ENCODE data around the gene ALG9.
"Not testable (repeated sequence)": the region's sequence is repeated elsewhere in the genome, so short reads cannot be mapped to it uniquely, and the experiment has no call there.

The ALG9 gene, protein sequence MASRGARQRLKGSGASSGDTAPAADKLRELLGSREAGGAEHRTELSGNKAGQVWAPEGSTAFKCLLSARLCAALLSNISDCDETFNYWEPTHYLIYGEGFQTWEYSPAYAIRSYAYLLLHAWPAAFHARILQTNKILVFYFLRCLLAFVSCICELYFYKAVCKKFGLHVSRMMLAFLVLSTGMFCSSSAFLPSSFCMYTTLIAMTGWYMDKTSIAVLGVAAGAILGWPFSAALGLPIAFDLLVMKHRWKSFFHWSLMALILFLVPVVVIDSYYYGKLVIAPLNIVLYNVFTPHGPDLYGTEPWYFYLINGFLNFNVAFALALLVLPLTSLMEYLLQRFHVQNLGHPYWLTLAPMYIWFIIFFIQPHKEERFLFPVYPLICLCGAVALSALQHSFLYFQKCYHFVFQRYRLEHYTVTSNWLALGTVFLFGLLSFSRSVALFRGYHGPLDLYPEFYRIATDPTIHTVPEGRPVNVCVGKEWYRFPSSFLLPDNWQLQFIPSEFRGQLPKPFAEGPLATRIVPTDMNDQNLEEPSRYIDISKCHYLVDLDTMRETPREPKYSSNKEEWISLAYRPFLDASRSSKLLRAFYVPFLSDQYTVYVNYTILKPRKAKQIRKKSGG

DNA sequence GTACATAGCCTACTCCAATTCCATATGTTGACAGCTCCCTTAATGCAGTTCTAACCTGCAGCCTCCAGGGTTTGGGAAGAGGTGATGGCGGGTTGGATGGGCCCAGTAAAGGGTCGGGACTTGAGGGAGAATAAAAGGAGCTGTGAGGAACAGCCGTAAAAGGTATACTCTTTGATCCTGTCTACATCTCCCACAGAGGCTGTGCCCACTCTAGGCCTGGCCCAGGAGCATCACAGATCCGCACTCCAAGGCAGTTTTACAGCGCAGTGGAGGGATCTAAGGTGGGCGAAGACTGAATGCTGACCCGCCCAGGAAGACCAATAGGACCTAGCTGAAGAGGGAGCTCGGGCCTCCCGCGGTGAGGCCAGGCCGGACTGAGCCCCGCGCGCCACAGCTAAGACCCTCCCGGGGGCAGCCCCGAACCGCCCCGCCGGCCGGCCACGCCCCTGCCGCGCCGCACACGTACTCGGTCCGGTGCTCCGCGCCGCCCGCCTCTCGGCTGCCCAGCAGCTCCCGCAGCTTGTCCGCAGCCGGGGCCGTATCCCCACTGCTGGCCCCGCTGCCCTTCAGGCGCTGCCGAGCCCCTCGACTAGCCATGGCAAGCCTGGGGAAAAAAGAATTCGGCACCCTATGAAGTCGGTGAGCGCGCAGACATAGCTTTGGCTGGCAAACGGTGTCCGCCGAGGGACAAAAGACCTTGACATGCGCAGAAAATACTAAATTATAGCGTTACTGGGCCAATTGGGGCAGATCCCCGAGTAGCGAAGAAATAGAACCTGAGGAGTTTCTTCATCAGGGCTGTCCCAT, at the start of gene ALG9:
Gene ALG9, minus strand, starts transcription at position 696 of the 807 bp plus-strand sequence. Its CDS starts 99 bp downstream, at position 597.
- DNase-seq = peak; percentile 79

DNA sequence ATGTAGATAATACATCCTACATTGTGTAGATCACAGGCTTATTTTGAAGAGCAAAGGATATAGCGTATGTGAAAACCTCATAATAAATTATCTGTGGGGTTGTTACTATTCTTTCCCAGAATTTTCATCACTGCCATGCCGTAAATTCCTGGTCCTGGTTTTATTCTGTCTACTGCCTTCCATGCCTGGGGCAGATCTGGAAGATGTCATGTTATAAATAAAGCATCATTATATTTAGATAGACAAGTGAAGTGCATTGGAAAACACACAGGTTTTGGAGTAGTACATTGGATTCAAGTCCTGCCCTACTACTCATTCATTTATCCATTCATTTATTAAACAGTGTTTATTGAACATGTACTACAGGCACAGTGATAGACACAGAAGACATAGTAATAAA, 49.5 kb upstream of the ALG9 start:
- no peak for DNase-seq

DNA sequence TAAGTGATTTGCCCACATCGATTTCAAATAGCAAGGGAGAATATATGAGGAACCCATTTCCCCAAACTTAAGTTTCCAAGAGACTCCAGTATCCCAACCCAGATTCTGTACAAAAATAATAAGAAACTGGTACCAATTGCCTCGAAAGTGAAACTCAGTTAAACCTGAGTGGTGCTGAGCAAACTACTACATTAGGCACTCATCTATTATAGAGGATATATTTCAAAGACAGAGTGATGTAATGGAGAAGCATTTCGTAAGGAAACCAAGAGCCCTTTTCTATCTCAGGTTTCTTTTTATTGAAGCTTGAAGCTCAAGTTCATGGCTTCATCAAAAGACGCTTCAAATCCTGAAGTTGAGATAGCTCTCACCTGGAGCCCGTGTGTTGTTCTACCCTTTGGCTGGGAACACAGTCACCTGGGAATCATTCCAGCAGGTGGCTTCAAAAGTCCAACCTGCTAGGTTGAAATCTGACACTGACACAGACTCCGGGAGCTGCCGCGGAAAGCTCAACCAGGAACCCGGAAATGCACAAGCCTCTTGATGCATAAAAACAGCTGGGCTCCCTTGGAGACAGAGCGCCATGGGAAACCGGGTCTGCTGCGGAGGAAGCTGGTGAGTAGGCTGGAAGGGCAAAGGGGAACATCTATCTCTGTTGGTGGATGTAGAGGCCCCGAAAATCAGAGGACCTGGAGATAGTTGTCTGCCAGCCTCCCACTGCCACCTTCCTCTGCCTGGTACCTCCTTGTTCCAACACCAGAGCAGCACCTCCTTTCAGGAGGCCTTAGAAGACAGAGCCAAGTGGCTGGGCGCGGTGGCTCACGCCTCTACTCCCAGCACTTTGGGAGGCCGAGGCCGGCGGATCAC, 47.2 kb upstream of the ALG9 start, which contains the start of gene C11orf52:
Gene C11orf52, plus strand, starts transcription at position 524 of the 867 bp plus-strand sequence. Its CDS starts 60 bp downstream, at position 584.
- peak; percentile 7 for DNase-seq

DNA sequence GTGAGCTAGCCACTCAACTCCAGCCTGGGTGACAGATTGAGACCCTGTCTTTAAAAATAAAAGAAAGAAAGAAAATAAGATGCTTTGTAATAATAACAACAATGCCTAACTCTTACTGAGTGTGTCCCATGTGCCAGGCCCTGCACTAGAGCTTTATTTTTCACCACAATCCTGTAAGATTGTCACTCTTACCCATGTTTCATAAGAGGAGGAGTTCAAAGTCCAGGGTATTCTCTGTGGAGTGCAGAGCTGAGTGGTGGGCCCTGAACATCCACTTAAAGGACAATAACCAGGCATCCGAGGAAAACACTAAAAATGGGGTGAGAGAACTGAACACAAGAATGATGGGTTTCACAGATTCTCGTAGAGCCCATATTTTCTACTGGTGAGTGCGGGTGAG, 46.4 kb upstream of the ALG9 start:
- no peak for DNase-seq

DNA sequence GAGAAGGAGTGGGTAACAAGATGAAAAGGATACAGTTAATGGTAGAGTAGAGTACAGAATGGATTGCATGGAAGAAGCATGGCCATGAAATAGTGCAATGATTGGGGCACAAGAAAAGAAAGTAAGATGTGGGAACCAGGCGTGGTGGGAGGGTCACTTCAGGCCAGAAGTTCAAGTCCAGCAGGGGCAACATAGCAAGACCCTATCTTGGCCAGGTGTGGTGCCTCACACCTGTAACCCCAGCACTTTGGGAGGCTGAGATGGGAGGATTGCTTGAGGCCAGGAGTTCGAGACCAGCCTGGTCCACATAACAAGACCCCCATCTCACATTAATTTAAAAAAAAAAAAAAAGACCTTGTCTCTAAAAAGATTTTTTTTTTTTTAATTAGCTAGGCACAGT, 45.9 kb upstream of the ALG9 start:
- DNase-seq = no peak

DNA sequence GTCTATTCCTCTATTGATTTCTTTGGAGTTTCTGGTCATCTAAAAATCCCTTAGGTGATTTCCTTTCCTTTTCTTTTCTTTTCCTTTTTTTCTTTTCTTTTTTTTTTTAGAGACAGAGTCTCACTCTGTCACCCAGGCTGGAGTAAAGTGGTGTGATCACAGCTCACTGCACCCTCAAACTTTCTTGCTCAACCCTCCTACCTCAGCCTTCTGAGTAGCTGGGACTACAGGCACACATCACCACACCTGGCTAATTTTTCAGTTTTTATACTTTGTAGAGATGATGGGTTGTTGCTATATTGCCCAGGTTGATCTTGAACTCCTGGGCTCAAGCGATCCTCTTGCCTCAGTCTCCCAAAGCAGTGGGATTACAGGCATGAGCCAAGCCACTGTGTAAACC, 45.4 kb upstream of the ALG9 start:
- no peak for DNase-seq

DNA sequence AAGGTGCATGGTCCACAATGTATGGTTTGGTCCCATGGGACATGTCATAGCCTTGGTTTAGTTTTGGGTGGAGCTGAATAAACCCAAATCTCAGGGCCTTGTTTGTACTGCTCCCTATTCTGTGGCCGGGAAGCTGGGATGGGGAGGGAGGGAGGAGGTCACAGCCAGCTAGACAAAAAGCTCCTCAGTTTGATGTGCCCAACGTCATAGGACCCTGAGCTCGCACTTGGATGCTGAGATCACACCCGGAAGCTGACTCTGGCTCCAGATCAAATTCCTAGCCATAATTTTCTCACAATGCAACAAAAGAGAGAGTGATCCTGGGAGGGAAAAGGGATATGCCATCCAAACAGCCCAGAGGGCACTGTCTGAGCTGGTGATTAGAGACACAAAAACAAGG, 42.6 kb upstream of the ALG9 start:
- DNase-seq = no peak

DNA sequence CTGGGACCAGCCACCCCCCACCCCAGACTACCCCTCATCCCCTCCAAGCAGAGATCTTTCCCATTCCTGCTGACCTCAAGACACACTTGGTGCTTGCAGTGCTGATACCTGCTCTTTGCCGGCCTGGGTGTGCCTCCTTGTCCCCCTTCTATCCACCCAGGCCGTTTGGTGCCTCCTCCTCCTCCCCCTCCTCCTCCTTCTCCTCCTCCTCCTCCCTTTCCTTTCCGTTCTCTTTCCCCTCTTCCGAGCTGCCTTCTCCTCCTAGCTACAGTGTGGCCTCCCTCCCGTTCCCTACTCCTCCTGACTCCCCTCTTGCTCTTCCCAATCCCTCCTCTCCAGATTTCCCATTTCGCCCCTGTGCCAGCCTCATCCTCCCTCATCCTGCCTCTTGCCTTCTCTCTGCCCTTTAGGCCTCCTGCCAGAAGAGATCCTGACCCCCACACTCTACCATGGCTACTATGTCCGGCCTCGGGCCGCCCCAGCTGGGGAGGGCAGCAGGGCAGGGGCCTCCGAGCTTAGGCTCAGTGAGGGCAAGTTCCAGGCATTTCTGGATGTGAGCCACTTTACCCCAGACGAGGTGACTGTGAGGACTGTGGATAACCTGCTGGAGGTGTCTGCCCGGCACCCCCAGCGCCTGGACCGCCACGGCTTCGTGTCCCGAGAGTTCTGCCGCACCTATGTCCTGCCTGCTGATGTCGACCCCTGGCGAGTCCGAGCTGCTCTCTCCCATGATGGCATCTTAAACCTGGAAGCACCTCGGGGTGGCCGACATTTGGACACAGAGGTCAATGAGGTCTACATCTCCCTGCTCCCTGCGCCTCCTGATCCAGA, 41.9 kb upstream of the ALG9 start:
- DNase-seq = no peak

DNA sequence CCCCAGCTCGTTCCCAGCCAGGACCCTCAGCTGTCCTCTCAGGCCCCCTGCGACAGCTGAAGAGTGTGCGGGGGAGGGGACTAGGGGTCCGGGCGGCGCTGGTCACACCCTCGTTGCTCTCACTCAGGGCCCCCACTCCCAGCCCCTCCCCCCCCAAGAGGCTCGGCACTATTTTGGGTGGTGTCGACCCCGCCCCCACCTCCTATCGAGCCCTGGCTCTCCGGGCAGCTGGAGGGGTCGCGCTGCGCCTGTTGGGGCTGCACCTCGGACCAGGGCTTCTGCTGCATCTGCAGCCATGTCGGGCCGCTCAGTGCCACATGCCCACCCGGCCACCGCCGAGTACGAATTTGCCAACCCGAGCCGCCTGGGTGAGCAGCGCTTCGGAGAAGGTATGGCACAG, 41.2 kb upstream of the ALG9 start, which contains the start of gene HSPB2:
Gene HSPB2, plus strand, starts transcription at position 200 of the 400 bp plus-strand sequence. Its CDS starts 96 bp downstream, at position 296.
- no peak for DNase-seq

DNA sequence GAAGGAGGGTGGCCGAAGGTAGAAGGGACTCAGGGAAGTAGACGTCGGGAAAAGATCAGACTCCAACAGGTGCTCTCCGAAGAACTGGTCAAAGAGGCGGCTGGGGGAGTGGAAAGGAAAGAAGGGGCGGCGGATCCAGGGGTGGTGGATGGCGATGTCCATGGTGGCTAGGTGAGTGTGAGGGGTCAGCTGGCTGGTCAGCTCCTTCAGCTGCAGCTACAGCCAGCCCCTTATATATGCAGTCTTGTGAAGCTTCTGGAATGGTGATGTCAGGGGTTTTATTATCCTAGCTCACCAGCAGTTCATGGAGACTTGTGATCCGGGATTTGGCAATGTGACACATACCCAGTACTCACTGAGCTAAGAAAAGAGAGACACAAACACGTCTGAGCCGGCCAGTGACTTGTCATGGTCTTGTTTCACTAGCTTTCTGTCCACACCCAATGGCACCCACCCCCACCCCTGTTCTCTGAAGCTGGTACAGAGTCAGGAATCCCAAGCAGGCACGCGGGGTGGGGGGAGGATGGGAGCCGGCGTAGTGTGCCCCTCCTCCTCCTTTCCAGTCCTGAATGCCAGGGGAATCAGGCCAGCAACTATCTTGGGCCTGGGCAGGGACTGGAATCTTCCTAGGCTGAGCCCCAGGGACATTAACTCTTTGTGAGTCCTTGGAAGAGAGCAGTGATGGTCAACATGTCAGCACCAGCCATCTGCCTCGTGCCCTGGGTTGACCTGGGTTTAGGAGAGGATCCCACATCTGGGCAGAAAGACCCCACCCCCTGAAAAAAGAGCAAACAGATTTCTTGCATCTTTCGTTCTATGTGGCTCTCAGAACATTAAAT, 40.4 kb upstream of the ALG9 start, which contains the start of gene CRYAB:
Gene CRYAB, minus strand, starts transcription at position 208 of the 839 bp plus-strand sequence. Its CDS starts 46 bp downstream, at position 162.
- peak; percentile 8 for DNase-seq

DNA sequence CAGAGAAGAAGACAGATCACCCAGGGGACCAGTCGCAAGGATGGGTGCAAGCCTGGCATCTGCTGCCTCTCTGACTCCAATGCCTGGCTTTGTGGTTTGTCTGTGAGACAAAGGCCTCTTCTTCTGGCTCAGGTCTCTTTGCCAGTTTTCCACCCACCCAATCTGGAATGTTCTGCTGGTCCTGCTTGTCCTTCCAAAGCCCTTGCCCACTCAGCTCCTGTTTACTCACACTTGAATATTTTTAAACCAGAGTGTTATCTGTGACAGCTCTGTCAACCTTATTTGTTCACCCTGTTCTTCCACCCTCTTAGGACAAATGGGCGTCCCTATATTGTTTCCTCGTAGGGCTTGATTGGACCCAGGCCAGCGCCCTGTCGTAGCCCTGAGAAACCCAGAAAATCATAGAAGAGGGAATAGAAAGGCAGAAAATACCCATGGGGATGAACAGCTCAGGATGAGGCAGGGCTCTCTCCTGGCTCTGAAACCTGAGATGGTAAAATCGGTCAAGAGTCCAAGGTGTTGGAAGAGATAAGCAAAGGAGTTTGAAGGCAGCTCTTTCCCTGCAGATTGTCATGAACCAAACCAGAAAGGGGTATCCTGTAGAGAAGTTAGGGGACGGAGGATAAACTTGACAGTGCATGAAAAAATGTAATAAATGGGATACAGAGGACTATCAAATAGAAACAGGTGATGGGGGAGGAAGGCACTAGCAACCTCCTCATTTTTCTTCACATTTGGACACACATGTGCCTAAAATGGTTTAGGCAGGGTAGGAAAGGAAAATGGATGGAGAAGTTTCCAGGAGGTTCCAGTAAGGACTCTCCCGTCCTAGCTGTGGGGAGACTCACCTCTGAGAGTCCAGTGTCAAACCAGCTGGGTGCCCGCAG, 39.5 kb upstream of the ALG9 start:
- no peak for DNase-seq

DNA sequence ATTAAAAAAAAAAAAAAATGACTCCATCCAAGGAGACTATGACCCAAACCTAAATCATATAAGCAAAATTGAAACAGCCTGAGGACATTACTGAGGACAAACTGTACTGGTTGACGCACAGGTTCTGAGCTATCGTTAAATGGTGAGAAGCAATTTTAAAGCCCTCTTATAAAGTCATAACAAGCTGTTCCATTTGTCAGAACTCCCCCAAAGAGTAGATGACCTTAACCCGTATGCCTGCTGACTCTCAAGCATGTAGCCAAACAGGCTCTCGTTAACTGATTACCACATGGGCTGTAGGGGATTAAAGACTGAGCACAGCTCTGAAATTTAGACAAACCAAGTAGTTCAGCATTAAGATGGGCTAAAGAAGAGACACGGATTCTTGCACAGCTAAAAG, 38.0 kb upstream of the ALG9 start:
- DNase-seq = peak; percentile 59

DNA sequence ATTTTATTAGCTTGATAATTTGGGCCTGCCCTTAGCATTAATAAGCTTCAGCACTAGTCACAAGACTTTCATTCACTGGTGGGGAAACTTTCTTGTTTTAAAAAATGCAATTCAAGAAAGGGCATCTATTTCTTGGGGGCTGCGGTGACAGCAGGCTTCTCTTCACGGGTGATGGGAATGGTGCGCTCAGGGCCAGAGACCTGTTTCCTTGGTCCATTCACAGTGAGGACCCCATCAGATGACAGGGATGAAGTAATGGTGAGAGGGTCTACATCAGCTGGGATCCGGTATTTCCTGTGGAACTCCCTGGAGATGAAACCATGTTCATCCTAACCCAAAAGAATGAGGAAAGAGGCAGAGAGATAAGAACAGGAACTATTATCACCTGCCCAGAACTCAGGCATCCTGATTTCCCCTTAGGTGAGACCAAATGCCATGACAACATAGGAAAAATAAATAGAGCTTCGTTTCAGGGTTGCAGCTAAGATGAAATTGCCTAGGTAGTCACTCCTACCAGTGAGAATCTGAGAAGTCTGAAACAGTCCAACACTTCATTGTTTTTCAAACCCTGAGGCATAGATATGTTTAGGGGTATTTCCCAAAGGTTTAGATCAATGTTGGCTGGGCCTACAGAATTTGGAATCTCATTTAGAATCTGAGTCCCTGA, 37.4 kb upstream of the ALG9 start:
- no peak for DNase-seq

DNA sequence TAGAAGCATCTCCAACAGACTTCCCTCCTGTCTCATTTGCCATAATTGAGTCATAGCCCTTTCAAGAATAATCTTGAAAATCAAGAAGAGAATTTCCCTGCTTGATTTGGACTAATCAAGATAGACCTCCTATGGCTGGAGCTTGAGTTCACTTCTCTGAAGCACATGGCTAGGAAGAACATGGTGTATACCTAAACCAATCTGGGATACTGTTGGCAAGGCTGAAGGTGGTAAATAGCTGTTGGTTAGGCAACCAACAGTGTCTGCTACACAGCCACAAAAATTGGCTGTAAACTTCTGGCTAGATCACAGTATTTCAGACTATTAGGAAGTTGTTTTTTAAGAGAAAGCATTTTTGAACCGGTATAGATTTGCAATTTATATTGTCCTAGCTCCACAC, 35.3 kb upstream of the ALG9 start:
- DNase-seq = no peak

DNA sequence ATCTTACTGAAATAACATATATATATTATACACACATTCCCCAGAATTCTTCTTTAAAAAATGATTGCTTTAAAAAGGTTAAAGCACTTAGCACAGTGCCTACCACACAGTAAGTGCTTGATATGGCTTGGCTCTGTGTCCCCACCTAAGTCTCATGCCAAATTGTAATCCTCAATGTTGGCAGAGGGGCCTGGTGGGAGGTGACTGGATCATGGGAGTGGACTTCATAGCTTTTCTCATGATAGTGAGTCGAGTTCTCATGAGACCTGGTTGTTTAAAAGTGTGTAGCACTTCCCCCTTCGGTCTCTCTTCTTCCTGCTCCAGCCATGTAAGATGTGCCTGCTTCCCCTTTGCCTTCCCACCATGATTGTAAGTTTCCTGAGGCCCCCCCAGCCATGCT, 34.0 kb upstream of the ALG9 start:
- DNase-seq = no peak

DNA sequence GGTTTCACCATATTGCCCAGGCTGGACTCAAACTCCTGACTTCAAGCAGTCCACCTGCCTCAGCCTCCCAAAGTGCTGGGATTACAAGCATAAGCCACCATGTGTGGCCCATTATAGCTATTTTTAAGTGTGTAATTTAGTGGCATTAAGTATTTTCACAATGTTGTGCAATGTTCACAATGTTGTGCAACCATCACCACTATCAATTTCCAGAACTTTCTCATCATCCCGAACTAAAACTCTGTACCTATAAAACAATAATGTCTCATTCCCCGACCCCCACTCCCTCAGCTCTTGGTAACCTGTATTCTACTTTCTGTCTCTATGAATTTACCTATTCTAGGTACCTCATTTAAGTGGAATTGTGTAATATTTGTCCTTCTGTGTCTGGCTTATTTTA, 15.5 kb upstream of the ALG9 start:
- no peak for DNase-seq

DNA sequence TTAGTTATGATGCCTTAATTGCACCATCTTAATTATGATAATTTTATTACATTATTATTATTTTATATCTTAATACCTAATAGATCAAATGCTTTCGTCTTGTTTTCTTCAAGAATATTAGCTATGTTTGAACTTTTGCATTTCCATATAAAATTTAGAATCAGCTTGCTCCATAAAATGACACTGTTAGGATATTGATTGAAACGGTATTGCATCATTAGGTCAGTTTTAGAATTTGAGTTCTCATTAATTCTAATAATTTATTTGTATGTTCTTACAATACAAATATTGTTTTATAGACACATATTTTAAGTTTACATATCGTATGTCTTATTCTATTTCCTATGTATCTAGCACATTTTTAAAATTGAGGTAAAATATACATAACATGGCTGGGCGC, 14.7 kb upstream of the ALG9 start:
- no peak for DNase-seq

DNA sequence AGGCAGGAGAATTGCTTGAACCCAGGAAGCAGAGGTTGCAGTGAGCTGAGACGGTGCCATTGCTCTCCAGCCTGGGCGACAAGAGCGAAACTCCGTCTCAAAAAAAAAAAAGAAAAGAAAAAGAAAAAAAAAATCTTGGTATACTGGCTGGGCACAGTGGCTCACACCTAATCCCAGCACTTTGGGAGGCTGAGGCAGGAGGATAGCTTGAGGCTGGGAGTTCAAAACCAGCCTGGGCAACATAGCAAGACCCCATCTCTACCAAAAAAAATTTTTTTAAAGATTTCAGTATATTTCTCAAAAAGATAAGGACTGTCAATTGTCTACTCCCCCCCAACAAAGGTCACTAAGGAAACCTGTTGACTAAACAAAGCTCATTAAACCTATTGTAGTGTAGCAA, 13.7 kb upstream of the ALG9 start:
- DNase-seq = not testable (repeated sequence)

DNA sequence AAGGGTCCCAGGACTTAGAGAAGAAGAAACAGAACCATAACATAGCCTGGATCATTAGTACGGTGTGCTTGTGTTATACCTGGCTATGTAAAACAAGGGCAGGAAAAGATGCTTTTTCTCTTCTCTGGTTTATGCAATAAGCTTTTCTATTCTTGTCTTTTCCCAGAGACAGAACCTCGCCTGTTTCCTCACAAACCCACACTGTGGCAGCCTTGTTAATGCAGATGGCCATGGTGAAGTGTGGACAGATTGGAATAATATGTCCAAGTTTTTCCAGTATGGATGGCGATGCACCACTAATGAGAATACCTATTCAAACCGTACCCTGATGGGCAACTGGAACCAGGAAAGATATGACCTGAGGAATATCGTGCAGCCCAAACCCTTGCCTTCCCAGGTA, 10.8 kb upstream of the ALG9 start:
- no peak for DNase-seq
